DMS79 (cell line): ENCODE results near the gene SPSB3.
"Not testable (repeated sequence)": the region's sequence is repeated elsewhere in the genome, so short reads cannot be mapped to it uniquely, and the experiment has no call there.

ENCODE experiments used
- DNase-seq: peaks from one replicate; lab custom pipeline; 2025; lab: John Stamatoyannopoulos, UW

The SPSB3 gene

GRCh38 chr16:1741553-1742165 is 40.7 kb downstream of the SPSB3 start:
- no peak for DNase-seq

- no peak for DNase-seq
Observed at GRCh38 chr16:1740781-1741490, 41.4 kb downstream of the SPSB3 start.

GRCh38 chr16:1740234-1740633 is 42.1 kb downstream of the SPSB3 start:
- DNase-seq, result no peak

GRCh38 chr16:1734816-1735215 is 47.6 kb downstream of the SPSB3 start:
- DNase-seq, result no peak

- no peak for DNase-seq
Observed at GRCh38 chr16:1734123-1734522, 48.2 kb downstream of the SPSB3 start.

- not testable (repeated sequence) for DNase-seq
Observed at GRCh38 chr16:1732551-1732987, 49.8 kb downstream of the SPSB3 start.

- no peak for DNase-seq
Observed at GRCh38 chr16:1732071-1732470, 50.3 kb downstream of the SPSB3 start.

- no peak for DNase-seq
Observed at GRCh38 chr16:1731603-1732002, 50.8 kb downstream of the SPSB3 start.

- peak; percentile 8 for DNase-seq
Observed at GRCh38 chr16:1731073-1731472, 51.3 kb downstream of the SPSB3 start.

GRCh38 chr16:1729445-1729844 is 52.9 kb downstream of the SPSB3 start:
- DNase-seq, result no peak

- DNase-seq, result no peak
Observed at GRCh38 chr16:1729026-1729425, 53.3 kb downstream of the SPSB3 start.

- no peak for DNase-seq
Observed at GRCh38 chr16:1727651-1728624, 54.4 kb downstream of the SPSB3 start.
